ENCODE data around the gene DNAAF3. TPM values are rescaled to one million over a fixed set of nuclear protein-coding genes. Genes with fewer than 3 reads are reported as not detected.

The DNAAF3 gene
- total RNA-seq, 1 donor from 2014 or later = 1.5 TPM

DNA sequence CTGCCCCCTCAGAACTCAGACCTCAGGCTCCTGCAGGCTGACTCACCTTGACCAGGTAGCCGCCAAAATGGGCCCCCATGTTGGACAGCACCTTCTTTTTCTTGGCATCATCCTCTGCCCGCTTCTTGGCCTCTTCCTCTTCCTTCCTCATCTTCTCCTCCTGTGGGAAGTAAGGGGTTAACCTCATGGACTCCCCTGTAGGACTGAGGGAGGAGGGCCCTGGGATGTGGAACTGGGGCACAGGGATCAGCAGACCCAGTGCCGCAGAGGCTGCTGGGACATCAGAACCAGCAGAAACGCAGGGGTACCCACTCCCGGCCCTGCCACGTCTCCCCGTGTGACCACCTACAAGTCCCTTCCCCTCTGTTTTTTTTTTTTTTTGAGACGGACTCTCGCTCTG, 28.5 kb downstream of the DNAAF3 start:
- intact Hi-C loops (cut with DNase I) = no loop called here
- no peak overlapping the region for H3K4me3 ChIP-seq
- ATAC-seq = no peak
- no peak overlapping the region for H3K27ac ChIP-seq
- DNase-seq = no peak
- H3K9me3 ChIP-seq = no peaks in the 10 kb centered on the region
- H3K27me3 ChIP-seq = peaks cover 40% of the 10 kb centered on the region
- H3K4me1 ChIP-seq = no peaks in the 10 kb centered on the region
- TF ChIP-seq, protein P1, sequence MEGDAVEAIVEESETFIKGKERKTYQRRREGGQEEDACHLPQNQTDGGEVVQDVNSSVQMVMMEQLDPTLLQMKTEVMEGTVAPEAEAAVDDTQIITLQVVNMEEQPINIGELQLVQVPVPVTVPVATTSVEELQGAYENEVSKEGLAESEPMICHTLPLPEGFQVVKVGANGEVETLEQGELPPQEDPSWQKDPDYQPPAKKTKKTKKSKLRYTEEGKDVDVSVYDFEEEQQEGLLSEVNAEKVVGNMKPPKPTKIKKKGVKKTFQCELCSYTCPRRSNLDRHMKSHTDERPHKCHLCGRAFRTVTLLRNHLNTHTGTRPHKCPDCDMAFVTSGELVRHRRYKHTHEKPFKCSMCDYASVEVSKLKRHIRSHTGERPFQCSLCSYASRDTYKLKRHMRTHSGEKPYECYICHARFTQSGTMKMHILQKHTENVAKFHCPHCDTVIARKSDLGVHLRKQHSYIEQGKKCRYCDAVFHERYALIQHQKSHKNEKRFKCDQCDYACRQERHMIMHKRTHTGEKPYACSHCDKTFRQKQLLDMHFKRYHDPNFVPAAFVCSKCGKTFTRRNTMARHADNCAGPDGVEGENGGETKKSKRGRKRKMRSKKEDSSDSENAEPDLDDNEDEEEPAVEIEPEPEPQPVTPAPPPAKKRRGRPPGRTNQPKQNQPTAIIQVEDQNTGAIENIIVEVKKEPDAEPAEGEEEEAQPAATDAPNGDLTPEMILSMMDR (IDR thresholded peaks at IDR 0.05) = no peak
- no peaks in the 10 kb centered on the region for H3K36me3 ChIP-seq

DNA sequence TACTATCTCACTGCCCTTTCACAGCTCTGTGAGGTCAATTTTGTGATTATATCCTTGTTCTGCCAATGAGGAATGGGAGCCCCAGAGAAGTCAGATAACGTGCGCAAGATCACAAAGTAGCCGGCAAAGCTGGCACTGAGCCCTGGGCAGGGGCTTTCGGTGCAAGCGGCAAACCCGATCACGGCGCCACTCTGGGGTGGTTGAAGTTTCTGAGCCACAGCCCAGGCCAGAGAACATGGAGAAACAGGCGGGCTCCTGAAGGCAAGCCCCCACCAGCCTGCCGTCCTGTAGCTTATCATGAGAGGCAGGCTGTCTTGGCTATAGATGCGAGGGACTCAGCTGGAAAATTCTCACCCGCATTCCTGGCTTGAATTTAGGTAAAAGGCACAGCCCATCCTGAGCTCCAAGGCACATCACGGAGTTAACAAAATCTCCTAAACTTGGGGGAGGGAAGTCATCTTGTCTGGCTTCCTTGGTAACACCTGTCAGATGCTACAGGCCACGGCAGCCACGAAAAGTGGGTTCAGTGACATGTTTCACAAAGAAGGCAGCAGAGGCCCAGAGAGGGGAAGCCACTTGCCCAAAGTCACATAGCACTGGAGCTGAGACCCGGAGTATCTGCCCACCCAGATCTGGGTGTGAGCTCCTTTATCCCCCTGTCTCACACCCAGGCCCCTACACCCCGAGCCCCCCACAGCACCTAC, 29.9 kb downstream of the DNAAF3 start:
- TF ChIP-seq, protein P1 (IDR thresholded peaks at IDR 0.05) = no peak
- Histone ChIP-seq H3K4me1 (no peaks in the 10 kb centered on the region), H3K36me3 (no peaks in the 10 kb centered on the region), H3K9me3 (no peaks in the 10 kb centered on the region), H3K27me3 (peaks cover 38% of the 10 kb centered on the region), H3K27ac (no peak overlapping the region), H3K4me3 (no peak overlapping the region)
- DNase-seq (no peak), ATAC-seq (no peak)
- intact Hi-C loops (cut with DNase I) = no loop called here

DNA sequence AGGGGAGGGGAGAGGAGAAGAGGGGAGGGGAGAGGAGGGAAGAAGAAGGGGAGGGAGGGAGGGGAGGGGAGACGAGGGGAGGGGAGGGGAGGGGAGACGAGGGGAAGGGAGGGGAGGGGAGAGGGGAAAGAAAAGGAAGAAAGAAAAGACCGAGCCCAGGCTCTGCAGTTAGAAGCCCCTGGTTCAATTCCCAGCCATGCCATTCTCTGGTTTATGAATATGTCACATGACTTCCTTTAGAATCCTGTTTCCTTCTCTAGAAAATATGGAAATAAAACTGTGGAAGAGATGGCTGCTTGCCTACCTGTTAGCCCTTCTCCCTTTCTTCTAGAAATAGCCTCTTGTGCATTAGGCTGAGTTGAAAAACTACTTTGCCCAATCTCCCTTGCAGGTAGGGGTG, 31.7 kb downstream of the DNAAF3 start:
- no peaks in the 10 kb centered on the region for H3K9me3 ChIP-seq
- intact Hi-C loops (cut with DNase I) = no loop called here
- DNase-seq (no peak), ATAC-seq (no peak)
- no peaks in the 10 kb centered on the region for H3K36me3 ChIP-seq
- no peaks in the 10 kb centered on the region for H3K4me1 ChIP-seq
- TF ChIP-seq, protein P1 (IDR thresholded peaks at IDR 0.05) = no peak
- no peak overlapping the region for H3K4me3 ChIP-seq
- H3K27ac ChIP-seq = no peak overlapping the region
- H3K27me3 ChIP-seq = peaks cover 26% of the 10 kb centered on the region

DNA sequence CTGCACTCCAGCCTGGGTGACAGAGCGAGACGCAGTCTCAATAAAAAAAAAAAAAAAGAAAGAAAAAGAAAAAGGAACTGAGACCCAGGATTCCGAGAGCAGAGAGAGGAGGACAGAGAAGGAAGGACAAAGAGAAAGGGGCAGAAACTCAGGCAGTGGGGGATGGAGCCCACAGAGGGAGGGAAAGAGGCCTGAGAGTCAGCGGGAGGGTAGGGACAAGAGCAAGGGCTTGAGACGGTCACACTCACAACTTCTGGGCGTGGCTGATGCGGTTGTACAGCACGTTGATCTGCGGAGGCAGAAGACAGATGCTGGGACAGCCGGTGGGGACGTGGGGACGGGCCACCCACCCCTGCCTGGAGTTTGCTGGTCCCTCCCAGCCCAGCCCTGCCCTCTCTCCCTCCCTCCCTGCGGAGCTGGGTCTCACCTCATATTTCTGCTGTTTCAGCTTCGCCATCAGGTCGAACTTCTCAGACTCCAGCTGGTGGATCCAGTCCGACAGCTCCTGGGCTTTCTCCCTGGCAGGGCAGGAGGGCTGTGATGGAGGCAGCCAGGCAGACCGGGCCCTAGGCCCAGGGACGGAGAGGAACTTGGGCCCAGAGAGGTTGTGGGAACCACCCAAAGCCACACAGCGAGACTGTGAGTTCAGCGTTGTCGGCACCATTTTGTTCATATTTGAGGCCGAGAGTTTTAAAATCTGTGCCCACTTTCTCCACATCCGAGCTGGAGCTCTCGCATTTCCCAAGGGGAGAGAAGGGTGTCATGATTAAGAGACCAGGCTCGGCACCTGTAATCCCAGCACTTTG, 32.6 kb downstream of the DNAAF3 start:
- no peaks in the 10 kb centered on the region for H3K36me3 ChIP-seq
- no peak overlapping the region for H3K27ac ChIP-seq
- H3K4me3 ChIP-seq = no peak overlapping the region
- no peaks in the 10 kb centered on the region for H3K4me1 ChIP-seq
- TF ChIP-seq, protein P1 (IDR thresholded peaks at IDR 0.05) = no peak
- peaks cover 26% of the 10 kb centered on the region for H3K27me3 ChIP-seq
- DNase-seq (no peak), ATAC-seq (peak; percentile 43)
- H3K9me3 ChIP-seq = no peaks in the 10 kb centered on the region
- intact Hi-C loops (cut with DNase I) = no loop called here

DNA sequence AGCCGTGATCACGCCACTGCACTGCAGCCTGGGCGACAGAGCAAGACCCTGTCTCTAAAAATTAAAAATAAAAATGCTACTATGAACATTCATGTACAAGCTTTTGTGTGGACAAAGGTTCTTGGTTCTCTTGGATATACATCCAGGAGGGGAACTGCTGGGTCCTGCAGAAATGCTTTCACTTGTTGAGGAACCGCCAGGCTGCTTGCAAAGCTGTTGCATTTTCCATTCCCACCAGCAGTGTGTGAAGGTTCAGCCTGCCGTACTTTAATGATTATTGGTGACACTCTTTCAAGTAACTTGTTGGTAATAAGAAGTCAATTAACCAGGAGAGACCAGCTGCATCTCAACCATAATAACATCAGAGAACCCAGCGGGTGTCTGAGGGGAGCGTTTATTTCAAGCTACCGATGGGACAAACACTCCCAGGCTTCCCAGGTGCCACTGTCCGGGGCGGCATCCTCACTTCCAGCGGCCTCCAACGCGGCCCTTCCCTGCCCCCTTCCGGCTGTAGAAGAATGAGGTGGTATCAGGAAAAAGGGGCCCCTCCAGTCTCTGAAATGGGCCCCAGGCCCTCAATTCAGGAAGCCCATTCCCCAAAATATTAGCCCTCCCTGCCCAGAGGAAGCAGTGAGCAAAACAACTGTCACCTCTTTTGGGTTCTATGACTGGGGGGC, 33.8 kb downstream of the DNAAF3 start:
- Histone ChIP-seq H3K4me3 (no peak overlapping the region), H3K36me3 (no peaks in the 10 kb centered on the region), H3K4me1 (no peaks in the 10 kb centered on the region), H3K9me3 (no peaks in the 10 kb centered on the region), H3K27me3 (peaks cover 26% of the 10 kb centered on the region), H3K27ac (no peak overlapping the region)
- intact Hi-C loops (cut with DNase I) = no loop called here
- ATAC-seq (peak; percentile 52), DNase-seq (no peak)
- TF ChIP-seq, protein P1 (IDR thresholded peaks at IDR 0.05) = no peak
